Measurements from ENCODE around the gene ZNF850.
"Not testable (repeated sequence)": the region's sequence is repeated elsewhere in the genome, so short reads cannot be mapped to it uniquely, and the experiment has no call there.

The ZNF850 gene

DNA sequence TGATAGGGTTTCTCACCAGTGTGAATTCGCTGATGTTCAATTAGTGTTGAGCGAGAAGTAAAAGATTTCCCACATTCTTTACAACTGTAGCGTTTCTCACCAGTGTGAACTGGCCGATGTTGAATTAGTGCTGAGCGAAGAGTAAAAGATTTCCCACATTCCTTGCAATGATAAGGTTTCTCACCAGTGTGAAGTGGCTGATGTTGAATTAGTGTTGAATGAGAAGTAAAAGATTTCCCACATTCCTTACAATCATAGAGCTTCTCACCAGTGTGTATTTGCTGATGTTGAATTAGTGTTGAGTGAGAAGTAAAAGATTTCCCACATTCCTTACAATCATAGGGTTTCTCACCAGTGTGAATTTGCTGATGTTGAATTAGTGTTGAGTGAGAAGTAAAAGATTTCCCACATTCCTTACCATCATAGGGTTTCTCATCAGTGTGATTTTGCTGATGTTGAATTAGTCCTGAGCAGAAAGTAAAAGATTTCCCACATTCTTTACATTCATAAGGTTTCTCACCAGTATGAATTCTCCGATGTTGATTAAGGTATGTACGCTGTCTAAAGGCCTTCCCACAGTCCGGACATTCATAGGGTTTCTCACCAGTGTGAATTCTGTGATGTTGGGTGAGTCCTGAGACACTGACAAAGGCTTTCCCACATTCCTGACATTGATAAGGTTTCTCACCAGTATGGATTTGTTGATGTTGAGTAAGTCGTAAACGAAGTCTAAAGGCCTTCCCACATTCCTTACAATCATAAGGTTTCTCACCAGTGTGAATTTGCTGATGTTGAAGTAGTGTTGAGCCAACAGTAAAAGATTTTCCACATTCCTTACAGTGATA, 24.0 kb downstream of the ZNF850 start:
- TF ChIP-seq, protein P1, sequence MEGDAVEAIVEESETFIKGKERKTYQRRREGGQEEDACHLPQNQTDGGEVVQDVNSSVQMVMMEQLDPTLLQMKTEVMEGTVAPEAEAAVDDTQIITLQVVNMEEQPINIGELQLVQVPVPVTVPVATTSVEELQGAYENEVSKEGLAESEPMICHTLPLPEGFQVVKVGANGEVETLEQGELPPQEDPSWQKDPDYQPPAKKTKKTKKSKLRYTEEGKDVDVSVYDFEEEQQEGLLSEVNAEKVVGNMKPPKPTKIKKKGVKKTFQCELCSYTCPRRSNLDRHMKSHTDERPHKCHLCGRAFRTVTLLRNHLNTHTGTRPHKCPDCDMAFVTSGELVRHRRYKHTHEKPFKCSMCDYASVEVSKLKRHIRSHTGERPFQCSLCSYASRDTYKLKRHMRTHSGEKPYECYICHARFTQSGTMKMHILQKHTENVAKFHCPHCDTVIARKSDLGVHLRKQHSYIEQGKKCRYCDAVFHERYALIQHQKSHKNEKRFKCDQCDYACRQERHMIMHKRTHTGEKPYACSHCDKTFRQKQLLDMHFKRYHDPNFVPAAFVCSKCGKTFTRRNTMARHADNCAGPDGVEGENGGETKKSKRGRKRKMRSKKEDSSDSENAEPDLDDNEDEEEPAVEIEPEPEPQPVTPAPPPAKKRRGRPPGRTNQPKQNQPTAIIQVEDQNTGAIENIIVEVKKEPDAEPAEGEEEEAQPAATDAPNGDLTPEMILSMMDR (IDR thresholded peaks at IDR 0.05; ENCODE audit: borderline replicate concordance, extremely low read depth, low read length, poor library complexity, severe bottlenecking): no peak
- no peak for TF ChIP-seq EZH2 (IDR thresholded peaks at IDR 0.05; ENCODE audit: borderline replicate concordance, low read depth, low read length, severe bottlenecking)
- Histone ChIP-seq H3K4me1 (ENCODE audit: insufficient read depth, low read length) (no peaks in the 10 kb centered on the region), H3K4me3 (ENCODE audit: low read depth in 1 of 2, low read length in 2 of 2) (0 out of 4 replicates have a peak overlapping the region, but pooled peaks of 1 of the 2 experiments have one; percentile 16), H4K20me1 (ENCODE audit: insufficient read depth, low read length) (no peaks in the 10 kb centered on the region), H3K9ac (ENCODE audit: low read depth, low read length) (no peak overlapping the region), H3K79me2 (ENCODE audit: insufficient read depth, low read length) (peaks cover 14% of the 10 kb centered on the region; the same call in 1 of the 2 replicates), H3K4me2 (ENCODE audit: insufficient read depth, low read length) (no peak overlapping the region), H2AFZ (ENCODE audit: low read depth, low read length) (no peak overlapping the region), H3K9me3 (ENCODE audit: insufficient read depth, low read length, severe bottlenecking) (peaks cover 92% of the 10 kb centered on the region), H3K27ac (ENCODE audit: low read length) (no peak overlapping the region), H3K36me3 (ENCODE audit: insufficient read depth, low read length) (peaks cover 90% of the 10 kb centered on the region), H3K27me3 (ENCODE audit: insufficient read depth, low read length, poor library complexity) (no peaks in the 10 kb centered on the region)
- ATAC-seq (ENCODE audit: insufficient read depth, low read depth): no peak
- DNase-seq: no peak

DNA sequence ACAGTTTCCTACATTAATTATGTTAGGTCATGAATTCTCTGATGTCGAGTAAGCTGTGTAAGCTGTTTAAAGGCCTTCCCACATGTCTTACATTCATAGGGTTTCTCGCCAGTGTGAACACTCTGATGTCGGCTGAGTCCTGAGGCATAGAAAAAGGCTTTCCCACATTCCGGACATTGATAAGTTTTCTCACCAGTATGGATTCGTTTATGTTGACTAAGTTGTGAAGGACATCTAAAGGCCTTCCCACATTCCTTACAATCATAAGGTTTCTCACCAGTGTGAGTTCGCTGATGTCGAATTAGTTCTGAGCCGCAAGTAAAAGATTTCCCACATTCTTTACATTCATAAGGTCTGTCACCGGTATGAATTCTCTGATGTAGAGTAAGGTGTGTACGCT, 24.9 kb downstream of the ZNF850 start:
- H3K4me1 ChIP-seq (ENCODE audit: insufficient read depth, low read length): no peaks in the 10 kb centered on the region
- peaks cover 92% of the 10 kb centered on the region for H3K9me3 ChIP-seq (ENCODE audit: insufficient read depth, low read length, severe bottlenecking)
- H2AFZ ChIP-seq (ENCODE audit: low read depth, low read length): no peak overlapping the region
- TF ChIP-seq EZH2 (IDR thresholded peaks at IDR 0.05; ENCODE audit: borderline replicate concordance, low read depth, low read length, severe bottlenecking): no peak
- TF ChIP-seq, protein P1 (IDR thresholded peaks at IDR 0.05; ENCODE audit: borderline replicate concordance, extremely low read depth, low read length, poor library complexity, severe bottlenecking): no peak
- peaks cover 84% of the 10 kb centered on the region for H3K36me3 ChIP-seq (ENCODE audit: insufficient read depth, low read length)
- ATAC-seq (ENCODE audit: insufficient read depth, low read depth) (no peak), DNase-seq (no peak)
- H3K4me3 ChIP-seq (ENCODE audit: low read depth in 1 of 2, low read length in 2 of 2): 0 out of 4 replicates have a peak overlapping the region, but pooled peaks of 1 of the 2 experiments have one; percentile 16
- H3K27me3 ChIP-seq (ENCODE audit: insufficient read depth, low read length, poor library complexity): no peaks in the 10 kb centered on the region
- no peak overlapping the region for H3K9ac ChIP-seq (ENCODE audit: low read depth, low read length)
- H4K20me1 ChIP-seq (ENCODE audit: insufficient read depth, low read length): no peaks in the 10 kb centered on the region
- H3K27ac ChIP-seq (ENCODE audit: low read length): no peak overlapping the region
- peaks cover 11% of the 10 kb centered on the region; the same call in 1 of the 2 replicates for H3K79me2 ChIP-seq (ENCODE audit: insufficient read depth, low read length)
- no peak overlapping the region for H3K4me2 ChIP-seq (ENCODE audit: insufficient read depth, low read length)

DNA sequence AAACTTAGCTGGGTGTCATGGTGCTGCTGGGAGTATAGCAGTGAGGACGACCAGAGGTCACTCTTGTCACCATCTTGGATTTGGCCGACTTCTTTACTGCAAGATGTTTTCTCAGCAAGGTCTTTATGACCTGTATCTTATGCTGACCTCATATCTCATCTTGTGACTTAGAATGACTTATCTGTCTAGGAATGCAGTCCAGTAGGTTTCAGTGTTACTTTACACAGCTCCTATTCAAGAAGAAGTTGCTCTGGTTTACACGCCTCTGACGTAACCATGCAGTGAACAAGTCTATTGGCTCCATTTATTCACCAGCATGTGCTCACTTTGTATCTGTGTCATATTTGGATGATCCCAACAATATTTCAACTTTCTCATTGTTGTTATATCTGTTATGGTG, 26.7 kb downstream of the ZNF850 start:
- Histone ChIP-seq H3K36me3 (ENCODE audit: insufficient read depth, low read length) (peaks cover 66% of the 10 kb centered on the region), H3K9me3 (ENCODE audit: insufficient read depth, low read length, severe bottlenecking) (peaks cover 77% of the 10 kb centered on the region), H3K27ac (ENCODE audit: low read length) (no peak overlapping the region), H3K27me3 (ENCODE audit: insufficient read depth, low read length, poor library complexity) (no peaks in the 10 kb centered on the region), H3K4me3 (ENCODE audit: low read depth in 1 of 2, low read length in 2 of 2) (no peak overlapping the region), H3K9ac (ENCODE audit: low read depth, low read length) (no peak overlapping the region), H2AFZ (ENCODE audit: low read depth, low read length) (no peak overlapping the region), H3K4me2 (ENCODE audit: insufficient read depth, low read length) (no peak overlapping the region), H3K4me1 (ENCODE audit: insufficient read depth, low read length) (no peaks in the 10 kb centered on the region), H4K20me1 (ENCODE audit: insufficient read depth, low read length) (no peaks in the 10 kb centered on the region), H3K79me2 (ENCODE audit: insufficient read depth, low read length) (0 out of 2 replicates have a peak, but pooled peaks cover 2% of the 10 kb centered on the region)
- ATAC-seq (ENCODE audit: insufficient read depth, low read depth): no peak
- no peak for DNase-seq
- TF ChIP-seq, protein P1 (IDR thresholded peaks at IDR 0.05; ENCODE audit: borderline replicate concordance, extremely low read depth, low read length, poor library complexity, severe bottlenecking): no peak
- TF ChIP-seq EZH2 (IDR thresholded peaks at IDR 0.05; ENCODE audit: borderline replicate concordance, low read depth, low read length, severe bottlenecking): no peak

DNA sequence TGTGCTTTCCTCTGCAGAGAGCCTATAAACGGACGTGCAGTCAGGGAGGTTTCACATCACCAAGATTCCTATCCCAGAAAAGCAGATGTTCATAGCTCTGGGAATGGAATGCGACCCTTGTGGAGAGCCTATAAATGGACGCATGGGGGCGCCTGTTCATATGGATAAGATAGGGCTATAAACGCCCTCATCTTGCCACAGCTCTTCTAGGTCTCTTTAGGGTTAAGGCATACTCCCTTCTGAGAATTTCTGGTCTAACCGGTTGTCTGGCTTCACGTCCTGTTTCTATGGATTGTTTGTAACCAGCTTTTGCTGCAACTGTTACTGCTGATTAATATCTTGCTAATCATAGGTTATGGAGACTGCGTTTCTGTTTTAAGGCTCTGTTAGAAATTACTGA, 36.4 kb downstream of the ZNF850 start:
- not testable (repeated sequence) for H3K79me2 ChIP-seq (ENCODE audit: insufficient read depth, low read length); ATAC-seq (ENCODE audit: insufficient read depth, low read depth); H3K27me3 ChIP-seq (ENCODE audit: insufficient read depth, low read length, poor library complexity); H4K20me1 ChIP-seq (ENCODE audit: insufficient read depth, low read length); H3K4me3 ChIP-seq (ENCODE audit: low read depth in 1 of 2, low read length in 2 of 2); DNase-seq; H3K27ac ChIP-seq (ENCODE audit: low read length); H3K9ac ChIP-seq (ENCODE audit: low read depth, low read length); H2AFZ ChIP-seq (ENCODE audit: low read depth, low read length); H3K4me1 ChIP-seq (ENCODE audit: insufficient read depth, low read length); H3K4me2 ChIP-seq (ENCODE audit: insufficient read depth, low read length)
- H3K36me3 ChIP-seq (ENCODE audit: insufficient read depth, low read length): peaks cover 19% of the 10 kb centered on the region
- H3K9me3 ChIP-seq (ENCODE audit: insufficient read depth, low read length, severe bottlenecking): peaks cover 64% of the 10 kb centered on the region

All from DND-41 (cell line).